NOMO-1 treated with dmso at 0.1 percent for 144 hours (cell line): Measurements from ENCODE around the gene IGFALS.

Experiments
- DNase-seq: peaks from one replicate; lab custom pipeline; 2025; ENCODE audit not compliant: unreplicated experiment; lab: John Stamatoyannopoulos, UW

The IGFALS gene

GRCh38 chr16:1777375-1778199 lies 15.9 kb downstream of the IGFALS start:
- no peak for DNase-seq

GRCh38 chr16:1776991-1777374 lies 16.5 kb downstream of the IGFALS start:
- no peak for DNase-seq

DNA sequence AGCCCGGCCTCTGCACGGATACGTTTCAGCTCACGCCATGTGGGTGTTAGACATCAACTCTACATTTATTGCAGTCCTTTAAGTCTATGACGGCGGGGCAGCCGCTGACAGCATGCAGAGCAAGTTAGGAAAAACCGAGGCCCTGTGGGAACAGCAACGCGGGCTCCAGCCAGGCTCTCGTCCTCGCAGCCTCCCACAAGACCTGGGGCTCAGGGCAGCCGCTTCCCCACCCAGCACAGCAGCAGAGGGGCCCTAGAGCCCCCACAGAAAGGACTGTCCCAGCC lies 16.9 kb downstream of the IGFALS start:
- no peak for DNase-seq

GRCh38 chr16:1775846-1776671 lies 17.4 kb downstream of the IGFALS start:
- DNase-seq: no peak

DNA sequence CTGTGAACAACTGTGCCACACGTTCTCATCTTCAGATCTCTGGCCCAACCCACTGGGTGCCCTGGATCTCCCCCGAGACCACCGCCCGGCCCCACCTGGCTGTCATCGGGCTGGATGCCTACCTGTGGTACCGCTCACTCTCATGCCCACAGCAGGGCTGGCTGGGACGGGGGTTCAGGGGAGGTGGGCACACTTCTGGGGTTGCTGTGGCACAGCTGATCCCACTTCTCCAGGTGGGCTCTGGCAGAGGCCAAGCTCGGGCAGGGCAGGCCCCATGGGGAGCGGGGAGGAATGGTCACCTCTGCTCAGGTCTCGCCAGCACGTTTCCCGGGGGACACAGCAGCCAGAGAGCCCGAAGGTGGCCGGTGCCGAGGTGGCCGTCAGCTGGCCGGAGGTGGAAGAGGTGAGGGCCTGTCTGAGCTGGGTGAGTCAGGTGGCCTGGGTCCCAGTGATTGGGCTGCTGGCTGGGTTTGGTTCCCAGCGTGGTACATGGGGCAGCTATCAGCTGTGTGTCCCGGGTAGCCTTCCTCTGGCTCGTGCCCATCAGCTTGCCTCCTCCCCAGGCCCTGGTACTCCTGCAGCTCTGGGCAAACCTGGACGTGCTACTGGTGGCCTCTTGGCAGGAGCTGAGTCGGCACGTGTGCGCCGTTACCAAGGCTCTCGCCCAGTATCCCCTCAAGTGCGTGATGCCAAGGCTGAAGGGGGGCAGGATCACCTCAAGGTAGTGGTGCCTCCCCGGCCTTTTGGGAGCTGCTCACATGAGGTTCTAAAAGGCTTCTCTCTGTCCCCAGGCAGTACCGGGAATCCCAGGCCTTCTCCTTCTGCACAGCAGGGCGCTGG lies 18.3 kb downstream of the IGFALS start:
- no peak for DNase-seq

GRCh38 chr16:1774448-1774780 lies 19.1 kb downstream of the IGFALS start:
- no peak for DNase-seq

GRCh38 chr16:1773703-1774447 lies 19.6 kb downstream of the IGFALS start:
- DNase-seq: peak; percentile 68

DNA sequence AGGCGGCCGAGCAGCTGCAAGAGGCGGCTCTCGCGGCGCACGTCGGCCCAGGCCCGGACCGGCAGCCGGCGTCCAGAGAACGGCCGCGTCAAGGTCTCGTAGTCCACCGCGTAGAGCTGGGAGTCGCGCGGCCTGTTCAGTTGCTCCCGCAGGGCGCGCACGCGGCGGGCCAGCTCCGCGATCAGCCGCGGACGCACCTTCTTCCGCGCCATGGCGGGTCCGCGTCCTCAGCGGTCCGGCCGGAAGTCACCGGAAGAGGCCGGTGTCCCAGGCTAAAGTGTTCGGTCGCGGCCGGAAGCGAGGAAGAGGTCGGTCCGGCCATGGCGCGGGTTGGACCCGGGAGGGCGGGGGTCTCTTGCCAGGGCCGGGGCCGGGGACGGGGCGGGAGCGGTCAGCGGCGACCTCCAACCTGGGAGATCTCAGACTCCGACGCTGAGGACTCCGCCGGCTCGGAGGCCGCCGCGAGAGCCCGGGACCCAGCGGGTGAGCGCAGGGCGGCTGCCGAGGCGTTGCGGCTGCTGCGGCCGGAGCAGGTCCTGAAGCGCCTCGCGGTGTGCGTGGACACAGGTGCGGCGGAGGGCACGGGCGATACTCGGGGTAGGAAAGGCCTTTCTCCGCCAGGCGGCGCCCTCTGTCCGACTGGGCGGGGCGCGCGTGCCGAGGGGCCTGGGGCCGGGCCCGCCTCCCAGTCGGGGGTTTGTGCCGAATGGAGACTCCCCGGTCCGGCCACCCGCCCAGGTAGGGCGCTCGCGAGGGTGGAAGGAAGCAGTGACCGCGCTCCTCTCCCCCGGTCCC lies 20.4 kb downstream of the IGFALS start, which contains the start of gene MRPS34:
MRPS34 (minus strand) TSS at position 227 of the 795 bp plus-strand sequence; CDS start at position 212, 15 bp downstream.
- peak; percentile 62 for DNase-seq

DNA sequence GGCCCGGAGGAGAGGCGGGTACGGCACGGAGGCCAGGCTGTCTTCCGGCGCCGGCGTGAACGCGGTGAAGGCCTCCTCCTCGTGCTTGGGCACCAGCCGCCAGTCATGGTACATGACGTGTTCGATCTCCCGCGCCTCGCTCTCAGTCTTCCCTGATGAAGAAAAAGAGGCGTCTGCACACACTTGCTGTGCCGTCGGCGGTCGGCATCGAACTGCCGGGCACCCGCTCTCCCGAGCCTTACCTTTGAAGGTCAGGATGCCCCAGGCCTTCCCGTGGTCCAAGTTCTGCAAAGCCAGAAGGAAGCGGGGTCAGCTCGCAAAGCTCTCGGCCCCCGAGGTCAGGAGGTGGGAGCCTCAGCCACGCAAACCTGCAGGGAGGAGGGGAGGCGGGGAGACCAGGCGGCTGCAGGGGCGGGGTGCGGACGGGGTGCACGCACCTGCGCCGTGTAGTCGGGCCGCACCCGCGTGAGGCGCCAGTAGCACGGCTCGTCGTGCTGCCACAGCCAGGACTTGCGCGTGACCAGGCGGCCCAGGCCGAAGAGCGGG lies 21.1 kb downstream of the IGFALS start, which contains the start of gene EME2:
EME2 (plus strand) TSS at position 449 of the 546 bp plus-strand sequence. CDS start 418 bp downstream, outside the sequence.
- DNase-seq: no peak

DNA sequence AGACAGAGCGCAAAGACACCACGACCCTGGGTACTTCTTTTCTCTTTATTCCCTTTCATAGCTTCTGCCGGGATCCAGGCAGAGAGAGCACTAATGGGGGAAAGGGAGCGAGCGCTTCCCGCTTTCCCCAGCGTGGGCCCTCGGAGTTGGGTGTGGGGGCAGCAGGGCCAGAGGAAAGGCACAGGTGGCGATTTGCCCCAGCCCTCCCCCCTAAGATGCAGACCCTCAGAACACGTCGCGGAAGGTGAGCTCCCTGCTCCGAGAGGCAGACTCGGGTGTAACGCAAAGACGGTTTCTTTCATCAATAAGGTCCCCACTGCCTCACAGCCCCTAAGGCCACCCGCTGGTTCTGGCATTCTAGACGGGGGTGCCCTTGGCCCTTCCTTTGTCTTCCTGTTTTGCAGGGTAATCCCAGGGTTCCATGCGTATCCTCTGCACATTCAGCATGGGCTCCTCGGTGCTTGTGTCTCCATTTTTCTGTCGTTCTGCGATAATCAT lies 21.6 kb downstream of the IGFALS start:
- no peak for DNase-seq

DNA sequence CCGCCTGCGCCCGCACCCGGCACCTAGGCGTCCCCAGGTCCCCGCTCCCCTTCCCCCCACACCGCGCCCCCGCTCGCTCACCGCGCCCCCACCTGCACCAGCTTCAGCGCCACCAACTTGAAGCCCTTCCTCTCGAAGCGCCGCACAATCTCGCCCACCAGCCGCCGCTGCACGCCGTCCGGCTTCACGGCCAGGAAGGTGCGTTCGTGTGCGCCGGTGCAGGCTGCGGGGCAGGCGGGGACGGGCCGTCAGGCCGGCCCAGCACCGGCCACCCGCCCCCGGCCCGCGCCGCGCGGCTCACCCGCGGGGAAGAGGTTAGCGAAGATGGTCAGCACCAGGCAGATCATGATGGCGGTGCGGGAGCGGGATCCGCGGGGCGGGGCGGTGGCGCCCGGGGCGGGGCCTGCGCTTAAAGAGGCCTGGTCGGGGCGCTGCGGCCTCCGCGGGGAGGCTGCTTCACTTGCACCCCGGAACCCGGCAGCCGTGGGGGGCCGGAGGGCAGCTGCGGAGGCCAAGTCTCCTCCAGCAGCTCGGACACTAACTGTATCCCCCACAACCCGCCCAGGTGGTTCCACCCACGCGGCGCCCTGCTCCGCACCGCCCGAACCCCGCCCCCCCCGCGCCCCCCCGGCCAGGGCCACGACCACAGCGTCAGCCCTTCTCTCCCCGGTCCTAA lies 22.2 kb downstream of the IGFALS start, which contains the start of gene NME3:
NME3 (minus strand) TSS at position 356 of the 676 bp plus-strand sequence; CDS start at position 347, 9 bp downstream.
- peak; percentile 23 for DNase-seq

- DNase-seq: no peak
These were observed 22.9 kb downstream of the IGFALS start for GRCh38 chr16:1770328-1771187.

DNA sequence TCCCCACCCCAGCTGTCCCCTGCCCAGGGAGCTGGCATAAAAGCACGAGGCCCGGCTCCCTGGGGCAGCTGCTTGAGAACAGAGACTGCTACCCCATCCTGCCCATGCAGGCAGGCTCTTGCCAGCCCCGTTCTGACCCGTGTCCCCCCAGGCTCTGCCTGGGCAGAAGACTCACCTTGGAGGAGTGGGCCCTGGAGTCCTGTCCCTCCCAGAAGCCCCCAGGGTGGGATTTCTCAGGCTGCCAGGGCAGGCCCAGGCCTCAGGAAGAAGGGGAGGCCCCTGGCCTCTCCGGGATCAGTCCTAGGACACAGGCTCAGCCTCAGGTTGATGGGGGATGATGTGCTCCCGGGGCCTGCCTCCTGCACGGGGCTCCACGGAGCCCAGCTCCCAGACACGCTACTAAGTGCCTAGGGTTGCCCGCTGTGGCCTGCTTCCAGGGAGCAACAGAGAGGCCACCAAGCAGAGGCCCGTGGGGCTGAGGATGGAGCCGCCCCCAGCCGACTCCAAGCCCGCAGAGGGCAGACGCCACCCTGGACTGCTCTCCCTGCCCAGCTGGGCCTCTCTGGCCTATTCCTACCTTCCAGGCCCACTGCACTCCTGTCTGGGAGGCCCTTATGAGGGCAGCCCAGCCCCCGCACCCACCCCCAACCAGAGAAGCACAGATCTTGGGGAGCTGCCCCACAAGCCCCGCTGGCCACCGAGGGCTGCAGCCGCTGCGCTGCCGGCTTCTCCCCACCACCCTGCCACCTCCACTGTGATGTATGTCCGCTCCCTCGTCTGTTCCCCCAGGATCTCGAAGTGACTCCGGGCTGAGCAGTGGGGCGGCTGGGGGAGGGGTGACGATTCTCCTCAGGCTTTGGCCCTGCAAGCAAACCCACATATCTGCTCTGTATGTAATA lies 23.9 kb downstream of the IGFALS start:
- no peak for DNase-seq

GRCh38 chr16:1768767-1769401 lies 24.6 kb downstream of the IGFALS start:
- no peak for DNase-seq

GRCh38 chr16:1768061-1768766 lies 25.3 kb downstream of the IGFALS start:
- no peak for DNase-seq
